ENCODE results near the gene PTPN11.
"Not testable (repeated sequence)": the region's sequence is repeated elsewhere in the genome, so short reads cannot be mapped to it uniquely, and the experiment has no call there.

The PTPN11 gene

DNA sequence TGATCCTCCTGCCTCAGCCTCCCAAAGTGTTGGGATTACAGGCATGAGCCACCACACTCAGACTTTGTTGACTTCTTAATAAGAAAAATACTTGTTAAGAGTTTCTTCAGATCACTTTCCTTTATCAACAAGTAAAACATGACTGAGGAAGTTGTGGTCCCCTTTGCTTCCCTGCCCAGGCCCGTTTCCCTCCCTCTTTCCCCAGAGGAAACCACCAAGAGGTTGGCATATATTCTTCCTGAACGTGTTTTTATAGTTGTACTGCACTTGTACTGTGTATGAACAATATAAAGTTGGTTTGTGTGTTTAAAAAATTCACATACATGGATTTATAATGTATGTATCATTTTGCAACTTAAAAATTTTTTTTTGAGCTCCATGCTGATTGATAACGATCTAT, 28.4 kb downstream of the PTPN11 start:
- no peak for DNase-seq

DNA sequence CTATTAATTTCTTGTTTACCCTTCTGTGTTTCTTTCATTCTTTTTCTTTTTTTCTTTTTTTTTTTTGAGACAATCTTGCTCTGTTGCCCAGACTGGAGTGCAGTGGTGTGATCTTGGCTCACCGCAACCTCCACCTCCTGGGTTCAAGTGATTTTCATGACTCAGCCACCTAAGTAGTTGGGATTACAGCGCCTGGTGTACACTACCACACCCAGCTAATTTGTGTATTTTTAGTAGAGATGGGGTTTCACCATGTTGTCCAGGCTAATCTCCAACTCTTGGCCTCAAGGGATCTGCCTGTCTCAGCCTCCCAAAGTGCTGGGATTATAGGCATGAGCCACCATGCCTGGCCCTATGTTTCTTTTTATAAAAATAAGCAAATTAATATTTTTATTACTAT, 29.4 kb downstream of the PTPN11 start:
- DNase-seq = not testable (repeated sequence)

DNA sequence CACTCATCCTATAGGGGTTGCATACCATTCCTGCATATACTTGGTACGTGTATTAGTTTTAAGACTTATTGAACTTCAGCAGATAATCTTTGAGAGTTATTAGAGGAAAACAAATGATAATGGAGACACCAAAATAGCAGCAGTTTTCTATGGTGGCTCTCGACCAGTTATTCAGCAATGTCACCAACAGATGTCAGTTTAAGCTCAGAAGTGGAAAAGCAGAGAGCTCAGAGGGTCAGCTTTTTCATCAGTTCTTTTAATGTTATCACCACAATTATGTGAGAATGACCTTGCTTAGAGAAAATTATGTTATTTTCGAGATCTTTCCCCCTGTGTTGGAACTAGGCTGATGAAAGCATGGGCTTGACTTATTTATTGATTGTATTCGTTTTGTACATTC, 32.0 kb downstream of the PTPN11 start:
- DNase-seq = peak in 5 of 58 donors; percentile 5 to 40 (median 9)

DNA sequence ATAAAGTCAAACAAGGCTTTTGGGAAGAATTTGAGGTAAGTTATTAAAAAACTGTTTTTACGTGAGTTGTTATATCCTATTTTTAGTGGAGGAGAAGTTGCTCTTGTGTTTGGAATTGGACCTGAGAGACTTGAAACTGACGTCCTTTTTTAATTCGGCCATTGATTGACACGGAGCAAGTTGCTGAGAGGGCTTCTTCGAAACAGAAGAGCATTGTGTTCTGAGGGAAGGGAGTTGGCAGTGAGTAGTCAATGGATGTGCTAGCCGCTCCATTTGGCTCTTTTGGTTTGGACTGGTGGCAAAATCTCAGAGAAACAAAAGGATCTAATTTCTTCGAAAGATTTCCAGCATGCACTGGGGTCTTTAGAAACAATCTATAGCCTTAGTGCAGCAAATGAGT, 37.3 kb downstream of the PTPN11 start:
- DNase-seq = peak in 26 of 58 donors; percentile 1 to 80 (median 26)

DNA sequence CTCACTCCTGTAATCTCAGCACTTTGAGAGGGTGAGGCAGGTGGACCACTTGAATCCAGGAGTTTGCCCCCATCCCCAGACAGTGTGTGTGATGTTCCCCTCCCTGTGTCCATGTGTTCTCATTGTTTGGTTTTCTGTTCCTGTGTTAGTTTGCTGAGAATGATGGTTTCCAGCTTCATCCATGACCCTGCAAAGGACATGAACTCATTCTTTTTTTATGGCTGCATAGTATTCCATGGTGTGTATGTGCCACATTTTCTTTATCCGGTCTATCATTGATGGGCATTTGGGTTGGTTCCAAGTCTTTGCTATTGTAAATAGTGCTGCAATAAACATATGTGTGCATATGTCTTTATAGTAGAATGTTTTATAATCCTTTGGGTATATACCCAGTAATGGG, 38.4 kb downstream of the PTPN11 start:
- DNase-seq = not testable (repeated sequence)

DNA sequence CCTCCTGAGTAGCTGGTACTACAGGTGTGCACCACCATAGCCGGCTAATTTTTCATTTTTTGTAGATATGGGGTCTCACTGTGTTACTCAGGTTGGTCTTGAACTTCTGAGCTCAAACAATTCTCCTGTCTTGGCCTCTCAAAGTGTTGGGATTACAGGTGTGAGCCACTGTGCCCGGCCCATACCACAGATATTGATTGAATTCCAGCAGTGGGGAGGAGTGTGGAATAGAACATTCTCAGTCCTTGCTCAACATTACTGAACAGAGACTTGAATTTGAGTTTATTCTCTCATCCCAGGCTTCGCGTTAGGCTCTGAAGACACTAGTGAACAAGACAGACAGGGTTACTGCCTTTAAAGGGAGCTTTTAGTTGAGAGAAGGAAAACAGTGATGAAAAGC, 39.6 kb downstream of the PTPN11 start:
- no peak for DNase-seq

DNA sequence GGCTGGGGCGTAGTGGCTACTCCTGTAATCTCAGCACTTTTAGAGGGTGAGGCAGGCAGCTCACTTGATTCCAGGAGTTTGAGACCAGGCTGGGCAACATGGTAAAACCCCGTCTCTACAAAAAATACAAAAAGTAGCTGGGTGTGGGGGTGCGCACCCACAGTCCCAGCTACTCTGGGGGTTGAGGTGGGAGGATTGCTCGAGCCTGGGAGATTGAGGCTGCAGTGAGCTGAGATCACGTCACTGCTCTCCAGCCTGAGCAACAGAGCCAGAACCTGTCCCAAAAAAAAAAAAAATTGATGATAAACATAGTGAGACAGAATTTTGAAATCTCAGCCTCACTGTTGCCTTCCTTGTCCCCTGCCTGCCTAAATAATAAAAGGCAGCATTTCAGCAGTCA, 40.0 kb downstream of the PTPN11 start:
- DNase-seq = no peak

DNA sequence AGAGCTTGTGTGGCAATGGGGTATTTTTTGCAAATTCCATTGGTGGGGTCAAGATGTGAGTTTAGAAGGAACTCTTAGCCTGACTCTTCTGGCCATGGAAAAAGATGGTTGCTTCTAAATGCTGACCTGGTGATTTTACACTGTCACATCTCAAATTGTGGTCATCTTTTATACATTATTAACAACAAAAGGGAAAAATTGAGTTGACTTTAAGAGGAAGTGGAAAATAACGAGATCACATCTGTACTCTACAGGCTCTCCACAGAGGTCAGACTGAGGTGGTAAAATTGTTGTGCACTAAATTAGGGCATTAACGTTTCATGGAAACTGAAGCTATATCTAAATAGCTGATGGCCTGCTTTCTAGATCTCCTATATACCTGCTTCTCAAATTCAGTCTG, 44.7 kb downstream of the PTPN11 start:
- DNase-seq = no peak

DNA sequence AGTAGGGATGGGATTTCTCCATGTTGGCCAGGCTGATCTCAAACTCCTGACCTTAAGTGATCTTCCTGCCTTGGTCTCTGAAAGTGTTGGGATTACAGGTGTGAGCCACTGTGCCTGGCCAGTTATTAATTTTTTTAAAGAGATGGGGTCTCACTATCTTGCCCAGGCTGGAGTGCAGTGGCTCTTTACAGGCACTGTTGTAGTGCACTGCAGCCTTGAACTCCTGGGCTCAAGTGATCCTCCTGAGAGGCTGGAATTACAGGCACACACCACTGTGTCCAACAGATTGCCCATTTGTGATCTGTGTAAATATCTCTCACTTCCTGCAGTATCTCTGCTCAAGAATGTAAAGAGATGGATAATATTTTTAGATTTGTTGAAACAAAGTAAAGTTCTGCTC, 45.9 kb downstream of the PTPN11 start:
- DNase-seq = no peak

DNA sequence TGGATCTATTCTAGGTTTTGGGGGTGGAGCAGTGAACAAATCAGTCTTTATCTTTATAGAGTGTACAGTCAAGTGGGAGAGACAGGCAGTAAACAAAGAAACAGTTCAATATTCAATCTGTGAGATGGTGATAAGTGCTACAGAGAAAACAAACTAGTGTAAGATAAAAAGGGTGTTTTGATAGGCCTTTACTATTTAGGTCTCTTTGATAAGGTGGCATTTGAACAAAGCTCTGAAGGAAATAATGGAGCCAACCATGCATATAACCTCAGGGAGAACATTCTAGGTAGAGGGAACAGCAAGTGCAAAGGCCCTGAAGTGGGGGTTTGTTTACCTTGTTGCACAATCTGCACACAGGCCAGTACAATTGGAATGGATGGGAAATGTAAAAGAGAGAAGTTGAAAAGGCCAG, 47.3 kb downstream of the PTPN11 start:
- DNase-seq = no peak

DNA sequence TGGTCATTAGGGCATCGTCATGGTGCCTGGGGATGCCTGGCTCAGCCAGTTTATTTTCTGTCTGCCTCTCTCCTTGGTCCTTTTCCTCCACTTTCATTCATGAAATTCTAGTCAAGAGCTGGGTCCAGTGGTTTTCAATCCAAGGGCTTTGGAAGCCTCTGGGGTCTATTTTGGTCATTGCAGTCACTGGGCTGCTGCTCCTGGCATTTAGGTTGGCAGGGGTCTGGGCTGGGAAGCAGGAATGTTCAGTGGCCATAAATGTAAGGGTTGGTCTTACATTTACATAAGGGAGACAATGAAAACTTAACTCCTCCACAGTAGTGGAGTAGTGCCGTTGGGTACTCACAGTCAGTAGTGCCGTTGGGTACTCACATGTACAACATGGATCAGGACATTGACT, 48.1 kb downstream of the PTPN11 start:
- DNase-seq = no peak

DNA sequence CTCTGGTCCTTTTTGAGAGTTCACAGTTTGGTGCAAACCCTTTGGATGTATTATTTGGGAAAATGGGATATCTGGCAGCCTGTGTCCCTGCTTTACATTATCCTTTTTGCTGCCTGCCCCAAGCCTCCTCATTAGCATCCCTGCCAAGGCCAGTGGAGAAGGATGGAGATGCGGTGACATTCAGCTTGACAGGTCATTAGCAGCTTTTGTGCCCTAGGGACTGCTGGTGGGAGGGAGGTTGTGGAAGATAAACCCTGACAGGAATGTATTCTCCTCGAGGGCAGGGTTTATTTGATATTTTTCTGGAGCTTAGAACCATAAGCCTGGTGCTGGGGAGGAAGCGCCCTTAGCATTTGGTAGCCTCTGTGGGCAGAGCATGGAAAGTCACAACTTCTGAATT, 49.3 kb downstream of the PTPN11 start:
- no peak for DNase-seq

DNA sequence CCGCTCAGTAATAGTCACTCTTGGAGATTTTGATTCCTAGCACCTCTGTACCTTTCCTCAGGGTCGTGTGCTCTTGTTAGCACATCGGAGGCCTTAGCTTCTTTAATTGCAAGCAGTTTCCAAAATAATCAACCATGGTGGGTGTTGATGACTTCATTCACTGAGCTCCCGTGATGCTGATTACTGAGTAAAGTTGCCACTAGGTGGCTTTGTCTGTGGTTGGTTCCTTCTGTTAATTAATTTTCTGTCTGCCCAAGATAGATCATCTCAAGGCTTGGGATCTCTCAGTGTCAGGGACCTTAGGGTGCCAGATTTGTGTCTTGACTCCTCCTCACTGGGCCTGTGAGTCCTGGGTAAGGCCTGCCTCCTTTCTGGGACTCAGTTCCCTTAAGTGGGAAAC, 54.3 kb downstream of the PTPN11 start:
- no peak for DNase-seq

DNA sequence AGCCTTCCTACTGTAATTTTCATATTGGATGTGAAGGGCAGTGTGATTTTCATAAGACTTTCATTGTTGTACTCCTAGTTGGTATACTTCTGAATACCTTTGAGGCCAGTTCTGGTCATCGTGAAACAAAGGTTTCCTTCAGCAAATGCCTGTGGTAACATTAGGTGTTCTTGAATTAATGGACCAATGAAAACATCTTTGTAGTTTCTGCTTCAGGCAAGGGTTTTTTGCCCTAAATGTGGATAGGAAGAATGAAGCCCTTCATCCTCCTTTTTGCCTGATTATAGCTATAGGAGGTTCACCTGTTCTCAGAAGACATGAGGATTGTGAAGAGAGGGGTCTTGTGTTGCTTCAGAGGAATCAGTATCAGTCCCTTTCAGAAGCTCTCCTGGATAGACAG, 60.7 kb downstream of the PTPN11 start:
- no peak for DNase-seq

DNA sequence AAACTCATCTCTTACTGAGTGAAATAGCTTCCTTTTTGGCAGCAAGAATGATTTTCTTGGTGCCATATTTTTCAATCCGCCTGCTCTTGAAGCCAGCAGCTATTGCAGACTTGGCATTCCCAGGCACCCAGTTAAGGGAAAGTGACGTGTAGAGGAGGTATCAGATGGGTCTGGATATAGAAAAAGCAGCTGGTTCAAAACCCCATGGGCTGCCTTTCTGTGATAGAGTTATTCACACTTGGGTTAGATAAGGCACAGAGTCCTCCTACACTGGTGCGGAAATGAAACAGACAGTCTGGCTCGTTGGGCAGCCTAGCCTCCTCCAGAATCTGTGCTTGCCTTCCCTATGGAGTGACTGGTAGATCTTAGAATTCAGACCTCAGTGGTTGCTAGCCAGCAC, 62.2 kb downstream of the PTPN11 start:
- DNase-seq = peak in 36 of 58 donors; percentile 10 to 81 (median 33)

DNA sequence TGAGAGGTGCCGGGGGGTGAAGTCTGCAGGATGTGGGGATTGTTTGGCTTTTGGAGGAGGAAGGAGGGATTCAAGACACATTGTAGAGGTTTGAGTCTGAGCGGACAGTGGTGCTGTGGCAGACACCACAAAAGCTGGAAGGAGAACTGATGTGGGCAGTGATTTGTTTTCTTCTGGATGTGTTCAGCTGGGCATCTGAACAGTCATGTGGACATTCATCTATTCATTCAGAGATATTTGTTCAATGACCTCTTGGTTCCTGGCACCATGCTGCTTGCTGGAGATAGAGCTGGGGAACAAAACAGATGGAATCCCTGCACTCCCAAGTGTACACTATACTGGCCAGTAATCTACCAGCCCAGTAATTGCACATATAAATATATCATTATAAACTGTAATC, 64.0 kb downstream of the PTPN11 start:
- DNase-seq = peak in 30 of 58 donors; percentile 3 to 81 (median 36)

DNA sequence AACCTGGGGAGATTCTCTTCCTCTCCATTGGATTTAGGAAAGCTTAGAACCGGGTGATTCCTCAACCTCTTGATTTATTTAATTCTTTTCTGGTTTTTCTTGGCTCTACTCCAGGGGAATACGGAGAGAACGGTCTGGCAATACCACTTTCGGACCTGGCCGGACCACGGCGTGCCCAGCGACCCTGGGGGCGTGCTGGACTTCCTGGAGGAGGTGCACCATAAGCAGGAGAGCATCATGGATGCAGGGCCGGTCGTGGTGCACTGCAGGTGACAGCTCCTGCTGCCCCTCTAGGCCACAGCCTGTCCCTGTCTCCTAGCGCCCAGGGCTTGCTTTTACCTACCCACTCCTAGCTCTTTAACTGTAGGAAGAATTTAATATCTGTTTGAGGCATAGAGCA, 67.6 kb downstream of the PTPN11 start:
- DNase-seq = no peak

DNA sequence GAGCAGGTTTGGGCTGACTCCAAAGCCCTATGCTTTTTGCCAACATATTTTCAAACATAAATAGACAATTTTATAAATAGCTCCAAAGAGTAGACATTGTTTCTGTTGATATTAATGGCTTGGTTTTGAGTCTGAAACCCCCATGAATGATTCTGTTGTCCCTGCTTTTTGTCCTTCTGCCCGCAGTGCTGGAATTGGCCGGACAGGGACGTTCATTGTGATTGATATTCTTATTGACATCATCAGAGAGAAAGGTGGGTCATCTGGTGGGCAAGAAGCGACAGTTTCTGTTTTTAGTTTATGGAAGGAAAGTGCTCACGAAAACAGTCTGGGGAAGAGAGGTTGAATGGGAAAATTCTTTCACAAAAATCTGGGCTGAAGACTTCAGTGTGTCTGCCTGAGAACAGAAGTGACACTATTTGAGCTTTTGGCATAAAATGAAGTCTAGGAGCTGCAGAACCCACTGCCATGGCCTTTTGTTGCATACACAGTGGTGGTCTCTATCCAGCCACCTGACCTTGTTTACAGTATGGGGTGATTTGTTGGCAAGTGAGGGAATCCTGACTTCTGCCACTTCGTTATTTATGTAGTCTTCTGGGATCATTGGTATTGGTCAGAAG, 69.6 kb downstream of the PTPN11 start:
- DNase-seq = peak in 19 of 58 donors; percentile 8 to 75 (median 33)

DNA sequence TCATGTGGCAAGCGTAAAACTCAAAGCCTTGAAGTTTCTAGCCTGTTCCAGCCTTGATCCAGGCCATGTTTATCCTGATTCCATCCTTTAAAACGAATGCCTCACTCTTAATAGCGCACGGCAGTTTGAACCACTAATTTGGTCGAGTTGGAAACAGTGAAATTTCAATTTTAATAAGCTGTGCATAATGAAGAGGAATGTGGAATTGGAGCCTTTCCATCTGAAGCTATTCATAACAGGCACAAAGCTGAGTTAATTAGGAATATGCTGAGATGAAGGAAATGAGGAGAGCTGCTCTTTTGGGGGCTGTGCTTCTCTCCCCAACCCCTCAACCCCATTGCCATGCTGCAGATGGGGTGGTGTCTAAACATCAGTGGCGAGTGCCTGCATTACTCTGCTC, 70.7 kb downstream of the PTPN11 start:
- peak in 4 of 58 donors; percentile 14 to 38 (median 18) for DNase-seq

DNA sequence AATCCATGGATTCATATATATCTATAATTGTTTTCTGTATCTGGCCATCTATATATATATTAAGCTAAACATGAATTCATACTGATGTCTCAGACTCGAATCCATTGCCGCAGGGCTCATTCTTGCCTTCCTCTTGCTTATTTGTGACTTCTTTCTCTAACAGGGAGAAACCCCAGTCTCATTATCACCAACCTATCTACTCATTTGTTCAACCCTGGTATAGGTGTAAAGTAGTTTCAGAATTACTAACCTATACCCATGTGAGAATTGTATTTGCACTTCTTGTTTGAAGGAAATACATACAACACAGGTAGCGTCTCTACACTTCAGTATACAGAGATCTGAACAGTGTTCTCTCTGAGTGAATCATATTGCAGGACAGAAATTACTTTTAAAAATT, 77.7 kb downstream of the PTPN11 start:
- DNase-seq = no peak

DNA sequence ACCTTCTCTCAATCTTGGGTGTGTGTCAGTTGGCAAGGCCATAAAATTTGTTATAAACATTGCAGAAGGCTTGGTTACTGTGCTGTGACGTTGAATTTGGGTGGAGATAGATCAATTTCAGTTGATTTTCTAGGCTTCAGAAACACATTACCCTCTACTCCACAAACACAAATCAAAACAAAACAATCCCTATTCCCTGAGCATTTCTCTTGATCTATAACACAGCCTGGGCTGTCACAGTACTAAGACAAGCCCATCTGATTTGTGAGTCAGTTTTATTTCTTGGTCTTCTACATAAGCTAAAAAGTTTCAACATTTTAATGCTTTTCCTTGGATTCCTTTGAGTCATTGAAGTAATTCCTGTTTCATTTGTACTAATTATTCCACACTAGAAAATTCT, 79.8 kb downstream of the PTPN11 start:
- no peak for DNase-seq

DNA sequence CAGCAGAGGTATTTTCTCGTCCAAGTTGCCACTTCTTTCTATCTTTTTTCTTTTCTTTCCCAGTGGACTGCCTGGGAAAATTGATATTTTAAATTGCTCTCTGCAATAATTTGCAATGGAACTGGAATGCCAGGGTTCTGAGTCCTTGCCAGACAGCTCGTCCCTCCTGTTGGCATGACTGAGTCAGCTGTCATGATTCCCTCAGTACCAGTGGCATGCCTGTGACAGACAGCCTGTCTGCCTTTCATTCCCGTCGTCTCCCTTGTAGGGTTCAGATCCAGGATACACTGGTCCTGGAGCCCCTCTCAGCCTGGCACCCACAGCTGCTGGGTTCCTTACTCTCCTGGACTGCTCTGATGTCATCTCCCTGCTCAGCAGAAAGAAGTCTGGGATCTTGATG, 84.8 kb downstream of the PTPN11 start:
- DNase-seq = peak in 1 of 58 donors; percentile 9

DNA sequence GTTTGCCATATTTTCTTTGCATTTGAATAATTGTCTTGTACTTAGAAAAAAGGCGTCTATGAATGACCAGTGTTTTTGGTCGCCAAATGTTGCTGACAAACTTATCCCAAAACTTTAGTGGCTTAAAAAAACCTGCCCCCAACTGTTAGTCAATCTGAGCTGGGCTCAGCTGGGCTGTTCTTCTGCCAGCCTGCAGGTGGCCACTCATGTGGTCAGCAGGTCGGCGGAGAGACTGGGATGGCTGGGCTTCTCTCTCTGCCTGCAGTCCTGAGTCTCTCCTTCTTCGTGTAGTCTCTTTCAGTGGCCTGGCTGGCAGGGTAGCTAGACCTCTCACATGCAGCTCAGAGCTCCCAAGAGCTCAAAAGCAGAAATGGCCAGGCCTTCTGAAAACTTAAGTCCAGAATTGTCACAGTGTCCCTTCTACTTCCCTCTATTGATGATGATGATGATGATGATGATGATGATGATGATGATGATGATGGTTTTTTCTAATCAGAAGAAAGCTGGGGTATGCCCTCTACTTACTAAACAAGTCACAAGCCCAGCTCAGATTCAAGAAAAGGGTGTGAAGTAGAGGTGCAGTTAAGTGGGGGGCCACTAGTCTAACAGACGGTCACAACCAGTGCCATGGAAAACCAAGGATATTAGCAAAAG, 87.9 kb downstream of the PTPN11 start:
- no peak for DNase-seq
